ENCODE measurements around the gene RETN. TPM values are rescaled to one million over a fixed set of nuclear protein-coding genes. Genes with fewer than 3 reads are reported as not detected.

RETN gene
- total RNA-seq, 1 donor: not detected

DNA sequence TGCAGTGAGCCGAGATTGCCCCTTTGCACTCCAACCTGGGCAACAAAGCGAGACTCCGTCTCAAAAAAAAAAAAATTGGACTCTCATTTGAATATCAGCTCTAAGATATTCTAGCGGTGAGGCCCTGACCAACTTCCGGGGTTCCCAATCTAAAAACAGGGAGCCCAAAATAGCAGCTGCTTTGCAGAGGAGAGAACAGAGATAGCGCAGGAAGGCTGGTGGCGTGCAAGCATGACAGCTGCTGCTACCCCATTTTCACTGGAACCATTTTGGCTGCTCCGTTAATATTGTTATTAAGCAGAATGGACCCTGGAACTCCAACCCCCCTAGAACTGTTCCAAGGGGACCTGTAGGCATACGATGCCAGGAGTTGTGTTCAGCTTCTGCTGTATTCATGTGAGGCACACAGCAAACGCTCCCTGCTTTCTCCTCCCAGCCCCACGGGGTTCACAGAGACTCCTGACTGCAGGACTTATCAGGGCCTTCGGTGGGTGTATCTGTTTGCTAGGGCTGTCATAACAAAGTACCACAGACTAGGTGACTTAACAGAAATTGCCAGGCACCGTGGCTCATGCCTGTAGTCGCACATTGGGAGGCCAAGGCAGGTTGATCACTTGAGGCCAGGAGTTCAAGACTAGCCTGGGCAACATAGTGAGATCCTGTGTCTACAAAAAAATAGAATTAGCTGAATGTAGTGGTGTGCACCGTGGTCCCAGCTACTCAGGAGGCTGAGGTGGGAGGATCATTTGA, 20.4 kb upstream of the RETN start:
- Histone ChIP-seq H3K79me2 (ENCODE audit: insufficient read depth, low read length) (no peaks in the 10 kb centered on the region), H2AFZ (ENCODE audit: low read length) (no peak overlapping the region), H3K9me3 (ENCODE audit: low read depth, low read length) (no peaks in the 10 kb centered on the region), H4K20me1 (ENCODE audit: insufficient read depth, low read length) (no peaks in the 10 kb centered on the region), H3K4me1 (ENCODE audit: insufficient read depth, low read length) (peaks cover 4% of the 10 kb centered on the region), H3K27ac (ENCODE audit: low read depth, low read length) (no peak overlapping the region), H3K4me3 (ENCODE audit: insufficient read depth, low read length) (no peak overlapping the region), H3K36me3 (ENCODE audit: insufficient read depth, low read length) (no peaks in the 10 kb centered on the region), H3K27me3 (ENCODE audit: insufficient read depth, low read length) (no peaks in the 10 kb centered on the region), H3K4me2 (ENCODE audit: insufficient read depth, low read length) (no peak overlapping the region)
- TF ChIP-seq, protein P1, sequence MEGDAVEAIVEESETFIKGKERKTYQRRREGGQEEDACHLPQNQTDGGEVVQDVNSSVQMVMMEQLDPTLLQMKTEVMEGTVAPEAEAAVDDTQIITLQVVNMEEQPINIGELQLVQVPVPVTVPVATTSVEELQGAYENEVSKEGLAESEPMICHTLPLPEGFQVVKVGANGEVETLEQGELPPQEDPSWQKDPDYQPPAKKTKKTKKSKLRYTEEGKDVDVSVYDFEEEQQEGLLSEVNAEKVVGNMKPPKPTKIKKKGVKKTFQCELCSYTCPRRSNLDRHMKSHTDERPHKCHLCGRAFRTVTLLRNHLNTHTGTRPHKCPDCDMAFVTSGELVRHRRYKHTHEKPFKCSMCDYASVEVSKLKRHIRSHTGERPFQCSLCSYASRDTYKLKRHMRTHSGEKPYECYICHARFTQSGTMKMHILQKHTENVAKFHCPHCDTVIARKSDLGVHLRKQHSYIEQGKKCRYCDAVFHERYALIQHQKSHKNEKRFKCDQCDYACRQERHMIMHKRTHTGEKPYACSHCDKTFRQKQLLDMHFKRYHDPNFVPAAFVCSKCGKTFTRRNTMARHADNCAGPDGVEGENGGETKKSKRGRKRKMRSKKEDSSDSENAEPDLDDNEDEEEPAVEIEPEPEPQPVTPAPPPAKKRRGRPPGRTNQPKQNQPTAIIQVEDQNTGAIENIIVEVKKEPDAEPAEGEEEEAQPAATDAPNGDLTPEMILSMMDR (IDR thresholded peaks at IDR 0.05; ENCODE audit: extremely low read depth, low read depth, low read length): no peak
- peak; percentile 68 for DNase-seq (ENCODE audit: insufficient read length, low spot score, missing footprints)

DNA sequence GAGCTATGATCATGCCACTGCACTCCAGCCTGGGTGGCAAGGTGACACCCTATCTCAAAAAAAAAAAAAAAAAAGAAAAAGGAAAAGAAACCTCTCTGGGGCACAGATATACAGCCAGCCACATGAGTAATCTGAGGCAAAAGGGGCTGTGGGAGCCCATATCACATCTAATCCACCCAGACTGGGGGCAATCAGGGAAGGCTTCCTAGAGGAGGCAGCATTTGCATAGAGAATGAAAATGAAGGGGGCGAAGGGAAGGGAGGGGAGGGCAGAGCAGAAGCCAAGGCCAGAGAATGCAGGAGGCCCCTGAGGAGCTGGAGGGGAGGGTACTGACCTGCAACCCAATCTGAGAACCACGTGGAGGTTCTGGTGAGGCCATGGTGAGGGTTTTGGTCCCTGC, 18.7 kb upstream of the RETN start:
- no peaks in the 10 kb centered on the region for H3K79me2 ChIP-seq (ENCODE audit: insufficient read depth, low read length)
- no peaks in the 10 kb centered on the region for H3K27me3 ChIP-seq (ENCODE audit: insufficient read depth, low read length)
- H2AFZ ChIP-seq (ENCODE audit: low read length): no peak overlapping the region
- no peak overlapping the region for H3K4me3 ChIP-seq (ENCODE audit: insufficient read depth, low read length)
- no peak overlapping the region for H3K4me2 ChIP-seq (ENCODE audit: insufficient read depth, low read length)
- no peaks in the 10 kb centered on the region for H4K20me1 ChIP-seq (ENCODE audit: insufficient read depth, low read length)
- TF ChIP-seq, protein P1 (IDR thresholded peaks at IDR 0.05; ENCODE audit: extremely low read depth, low read depth, low read length): no peak
- H3K9me3 ChIP-seq (ENCODE audit: low read depth, low read length): no peaks in the 10 kb centered on the region
- peak; percentile 14 for DNase-seq (ENCODE audit: insufficient read length, low spot score, missing footprints)
- no peaks in the 10 kb centered on the region for H3K36me3 ChIP-seq (ENCODE audit: insufficient read depth, low read length)
- H3K27ac ChIP-seq (ENCODE audit: low read depth, low read length): no peak overlapping the region
- H3K4me1 ChIP-seq (ENCODE audit: insufficient read depth, low read length): peaks cover 4% of the 10 kb centered on the region

DNA sequence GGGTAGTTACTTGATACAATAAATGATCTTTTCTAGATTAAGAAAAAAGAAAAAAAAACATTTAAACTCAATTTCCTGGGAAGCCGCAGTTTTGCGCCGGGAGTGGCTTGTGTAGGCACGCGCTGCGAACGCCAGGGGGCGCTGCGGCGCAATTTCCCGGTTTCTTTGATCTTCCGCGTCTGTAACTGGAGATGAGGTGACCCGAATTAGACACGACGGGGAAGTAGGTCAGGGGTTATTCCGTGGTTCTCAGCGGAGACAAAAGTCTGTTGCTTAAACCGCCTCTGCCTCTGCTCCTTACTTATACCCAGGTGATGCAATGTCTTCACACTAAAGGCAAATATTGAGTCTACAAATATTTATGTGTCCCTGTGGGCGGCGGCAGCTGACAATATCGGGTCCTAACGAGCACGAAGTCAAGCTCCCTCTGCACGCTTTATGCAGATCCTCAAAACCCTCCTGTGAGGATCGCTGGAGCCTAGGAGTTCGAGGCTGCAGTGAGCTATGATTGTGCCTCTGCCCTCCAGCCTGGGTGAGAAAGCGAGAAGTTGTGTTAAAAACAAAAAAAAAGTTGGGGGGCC, 16.7 kb upstream of the RETN start:
- Histone ChIP-seq H3K27me3 (ENCODE audit: insufficient read depth, low read length) (peaks cover 5% of the 10 kb centered on the region), H3K27ac (ENCODE audit: low read depth, low read length) (no peak overlapping the region), H3K4me1 (ENCODE audit: insufficient read depth, low read length) (peaks cover 4% of the 10 kb centered on the region), H3K4me2 (ENCODE audit: insufficient read depth, low read length) (peak overlapping the region; percentile 78), H3K79me2 (ENCODE audit: insufficient read depth, low read length) (no peaks in the 10 kb centered on the region), H4K20me1 (ENCODE audit: insufficient read depth, low read length) (no peaks in the 10 kb centered on the region), H3K36me3 (ENCODE audit: insufficient read depth, low read length) (no peaks in the 10 kb centered on the region), H3K4me3 (ENCODE audit: insufficient read depth, low read length) (peak overlapping the region; percentile 49), H2AFZ (ENCODE audit: low read length) (peak overlapping the region; percentile 66), H3K9me3 (ENCODE audit: low read depth, low read length) (no peaks in the 10 kb centered on the region)
- DNase-seq (ENCODE audit: insufficient read length, low spot score, missing footprints): peak; percentile 94
- TF ChIP-seq, protein P1 (IDR thresholded peaks at IDR 0.05; ENCODE audit: extremely low read depth, low read depth, low read length): peak; percentile 97

DNA sequence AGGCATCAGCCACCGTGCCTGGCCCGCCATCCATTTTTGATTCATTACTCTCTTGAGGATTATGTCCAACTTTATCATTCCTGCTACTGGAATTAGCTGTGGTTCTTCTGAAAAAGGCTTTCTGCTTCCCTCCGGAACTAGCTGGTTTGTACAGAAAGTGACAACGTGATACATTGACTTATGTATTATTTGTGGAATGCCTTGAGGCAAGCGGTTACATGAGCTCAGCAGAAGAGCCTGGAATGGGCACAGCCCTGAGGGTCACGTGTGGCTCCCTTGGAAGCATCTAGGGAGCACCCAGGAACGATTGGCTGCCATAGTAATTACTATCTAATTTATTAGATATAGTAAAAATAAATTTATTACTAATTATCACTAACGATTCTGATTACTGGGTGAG, 14.4 kb upstream of the RETN start:
- peak; percentile 34 for DNase-seq (ENCODE audit: insufficient read length, low spot score, missing footprints)
- TF ChIP-seq, protein P1 (IDR thresholded peaks at IDR 0.05; ENCODE audit: extremely low read depth, low read depth, low read length): no peak
- Histone ChIP-seq H3K27ac (ENCODE audit: low read depth, low read length) (no peak overlapping the region), H3K27me3 (ENCODE audit: insufficient read depth, low read length) (peaks cover 8% of the 10 kb centered on the region), H3K4me1 (ENCODE audit: insufficient read depth, low read length) (peaks cover 4% of the 10 kb centered on the region), H3K4me3 (ENCODE audit: insufficient read depth, low read length) (no peak overlapping the region), H3K9me3 (ENCODE audit: low read depth, low read length) (no peaks in the 10 kb centered on the region), H3K4me2 (ENCODE audit: insufficient read depth, low read length) (no peak overlapping the region), H3K36me3 (ENCODE audit: insufficient read depth, low read length) (no peaks in the 10 kb centered on the region), H4K20me1 (ENCODE audit: insufficient read depth, low read length) (no peaks in the 10 kb centered on the region), H3K79me2 (ENCODE audit: insufficient read depth, low read length) (no peaks in the 10 kb centered on the region), H2AFZ (ENCODE audit: low read length) (no peak overlapping the region)

All from osteoblast (primary cell).